Activated CD4-positive, alpha-beta memory T cell treated with anti-CD3 and anti-CD28 coated beads for 36 hours (primary cell): Measurements from ENCODE around the gene LSG1. TPM values are rescaled to one million over a fixed set of nuclear protein-coding genes. Genes with fewer than 3 reads are reported as not detected.
A peak's percentile ranks its signal among the peaks of the same experiment; 100 is the strongest.

Experiments used
- CTCF ChIA-PET: fragments of 350-600 bp; sonication (Branson Sonifier 250); formaldehyde crosslinking; loops from one replicate; lab custom pipeline; 2021; ENCODE audit warnings: antibody characterized with exemption, inconsistent platforms; lab: Charles Lee
- POLR2A ChIA-PET: fragments of 350-600 bp; sonication (Branson Sonifier 250); formaldehyde crosslinking; loops from one replicate; lab custom pipeline; 2021; ENCODE audit warnings: antibody characterized with exemption; lab: Charles Lee
- DNase-seq: peaks from one replicate; pipeline ENCODE4 v3.0.0-alpha.2; 2020
- H3K27ac Mint-ChIP-seq: one replicate; pipeline ENCODE4 v1.8.0; 2021; ENCODE audit warnings: mixed read lengths
- H3K27me3 Mint-ChIP-seq: one replicate; pipeline ENCODE4 v1.8.0; 2021; ENCODE audit warnings: mixed read lengths
- H3K36me3 Mint-ChIP-seq: one replicate; pipeline ENCODE4 v1.8.0; 2021; ENCODE audit warnings: mixed read lengths
- H3K4me1 Mint-ChIP-seq: one replicate; pipeline ENCODE4 v1.8.0; 2021; ENCODE audit warnings: low read depth, mixed read lengths
- H3K4me3 Mint-ChIP-seq: one replicate; pipeline ENCODE4 v1.8.0; 2021; ENCODE audit warnings: mild to moderate bottlenecking, mixed read lengths
- H3K9me3 Mint-ChIP-seq: one replicate; pipeline ENCODE4 v1.8.0; 2021; ENCODE audit warnings: mixed read lengths
- intact Hi-C: fragments of 100-400 bp; cut with micrococcal nuclease; formaldehyde crosslinking; loops from one replicate; pipeline ENCODE4 v1.15.1; 2023
- total RNA-seq, 2 experiments: library from RNA; stranded (reverse); gene quantifications; one replicate each; pipeline ENCODE4 v1.2.3, GENCODE V29; 2021

Gene LSG1
- total RNA-seq, 2 experiments from 2014 or later: 34.6 to 35.3 TPM

DNA sequence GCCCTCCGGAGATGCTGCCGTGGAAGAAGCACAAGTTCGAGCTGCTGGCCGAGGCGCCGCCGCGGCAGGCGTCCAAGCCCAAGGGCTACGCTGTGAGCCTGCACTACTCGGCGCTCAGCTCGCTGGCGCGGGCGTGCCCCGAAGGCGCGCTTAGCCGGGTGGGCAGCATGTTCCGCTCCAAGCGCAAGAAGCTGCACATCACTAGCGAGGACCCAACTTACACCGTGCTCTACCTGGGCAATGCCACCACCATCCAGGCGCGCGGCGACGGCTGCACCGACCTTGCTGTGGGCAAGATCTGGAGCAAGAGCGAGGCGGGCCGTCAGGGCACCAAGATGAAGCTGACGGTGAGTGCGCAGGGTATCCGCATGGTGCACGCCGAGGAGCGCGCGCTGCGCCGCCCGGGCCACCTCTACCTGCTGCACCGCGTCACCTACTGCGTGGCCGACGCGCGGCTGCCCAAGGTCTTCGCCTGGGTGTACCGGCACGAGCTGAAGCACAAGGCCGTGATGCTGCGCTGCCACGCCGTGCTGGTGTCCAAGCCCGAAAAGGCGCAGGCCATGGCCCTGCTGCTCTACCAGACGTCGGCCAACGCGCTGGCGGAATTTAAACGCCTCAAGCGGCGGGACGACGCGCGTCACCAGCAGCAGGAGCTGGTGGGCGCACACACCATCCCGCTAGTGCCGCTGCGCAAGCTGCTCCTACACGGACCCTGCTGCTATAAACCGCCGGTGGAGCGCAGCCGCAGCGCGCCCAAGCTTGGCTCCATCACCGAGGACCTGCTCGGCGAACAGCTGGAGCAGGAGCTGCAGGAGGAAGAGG, 15.0 kb upstream of the LSG1 start:
- DNase-seq: peak; percentile 49
- no peaks in the 10 kb centered on the region for H3K9me3 Mint-ChIP-seq
- ChIA-PET CTCF (interaction anchor here (0.6 to 4.1 kb wide), 27 partner anchors 9 to 863 kb away, joined by 3 to 131 read pairs (median 3); partner anchors contain the start of genes LSG1 and XXYLT1), POLR2A (interaction anchor here (1.1 to 6.8 kb wide), 5 partner anchors 13 to 584 kb away, joined by 3 to 107 read pairs (median 4); partner anchors contain the start of genes LSG1 and XXYLT1)
- H3K27me3 Mint-ChIP-seq: peaks cover 8% of the 10 kb centered on the region
- H3K4me3 Mint-ChIP-seq: peak overlapping the region; percentile 91
- intact Hi-C loops: loop anchor here (5.0 to 10.0 kb wide), 7 partner anchors 200 to 1220 kb away; partner anchors contain the start of genes ACAP2, ATP13A3, PPP1R2 and TNK2
- peaks cover 66% of the 10 kb centered on the region for H3K4me1 Mint-ChIP-seq
- peak overlapping the region; percentile 71 for H3K27ac Mint-ChIP-seq
- peaks cover 2% of the 10 kb centered on the region for H3K36me3 Mint-ChIP-seq

DNA sequence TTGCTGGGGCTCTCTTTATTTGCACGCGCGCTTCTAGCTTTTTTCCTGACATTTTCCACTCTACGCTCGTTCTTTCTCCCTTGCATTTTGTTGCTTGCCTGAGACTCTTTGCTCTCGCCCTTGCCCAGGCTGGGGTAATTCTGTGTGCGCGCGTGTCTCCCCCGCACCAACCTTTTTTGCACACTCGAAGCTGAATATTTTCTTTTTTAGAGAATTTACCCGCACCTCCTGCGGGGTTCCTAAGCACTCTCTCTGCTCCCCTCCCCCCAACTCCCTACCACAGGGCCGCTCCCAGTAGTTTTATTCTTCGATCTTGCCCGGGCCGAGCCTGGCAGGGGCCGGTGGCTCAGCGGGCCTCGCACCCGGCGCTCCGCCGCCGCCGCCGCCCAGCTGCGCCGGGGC, 14.4 kb upstream of the LSG1 start:
- Mint-ChIP-seq H3K36me3 (peaks cover 2% of the 10 kb centered on the region), H3K27ac (peak overlapping the region; percentile 49), H3K4me3 (peak overlapping the region; percentile 91), H3K27me3 (peaks cover 9% of the 10 kb centered on the region), H3K9me3 (no peaks in the 10 kb centered on the region), H3K4me1 (peaks cover 66% of the 10 kb centered on the region)
- POLR2A ChIA-PET: interaction anchor here (0.8 to 6.8 kb wide), 3 partner anchors 12 to 585 kb away, joined by 4 to 107 read pairs (median 5); partner anchors contain the start of genes LSG1 and XXYLT1
- intact Hi-C loops: loop anchor here (5.0 to 10.0 kb wide), 7 partner anchors 199 to 1221 kb away; partner anchors contain the start of genes ACAP2, ATP13A3, PPP1R2 and TNK2
- peak; percentile 32 for DNase-seq
- CTCF ChIA-PET: interaction anchor here (0.7 to 4.1 kb wide), 9 partner anchors 10 to 585 kb away, joined by 3 to 131 read pairs (median 6); partner anchors contain the start of genes LSG1 and XXYLT1

DNA sequence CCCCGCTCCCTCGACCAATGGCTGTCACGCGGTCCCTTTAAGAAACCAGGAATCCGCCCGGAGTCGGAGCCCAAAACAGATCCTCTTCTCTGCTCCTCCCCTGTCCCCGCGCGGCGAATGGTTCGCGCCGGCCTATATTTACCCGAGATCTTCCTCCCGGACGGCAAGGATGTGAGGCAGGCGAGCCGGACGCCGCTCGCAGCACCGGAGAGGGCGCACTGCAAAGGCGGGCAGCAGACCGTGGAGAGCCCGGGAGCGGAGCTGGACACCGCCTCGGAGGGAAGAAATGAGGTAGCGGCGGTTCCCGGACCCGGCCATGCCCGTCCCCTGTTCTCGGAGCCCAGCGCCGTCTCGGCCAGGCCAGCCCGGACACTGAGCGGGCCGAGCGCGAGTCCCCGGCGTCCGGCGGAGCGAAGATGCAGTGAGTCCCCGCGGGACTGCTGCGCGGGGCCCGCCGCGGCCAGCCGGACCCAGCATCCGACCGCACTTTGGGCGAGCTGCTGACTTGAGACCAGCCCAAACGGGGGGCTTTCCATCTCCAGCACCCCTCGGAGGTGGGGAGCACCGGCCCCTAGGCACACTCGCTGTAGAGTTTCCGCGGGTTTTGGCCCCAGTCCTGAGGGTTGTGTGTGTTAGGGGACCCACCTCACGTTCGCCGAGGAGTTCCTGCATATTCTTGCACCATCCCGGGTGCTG, 13.9 kb upstream of the LSG1 start, which contains the start of gene FAM43A:
TSS of gene FAM43A (plus strand) at position 166 of the 696 bp plus-strand sequence. CDS start 944 bp downstream, outside the sequence.
- Mint-ChIP-seq H3K27me3 (peaks cover 14% of the 10 kb centered on the region), H3K27ac (peak within 1 kb of the TSS; percentile 85), H3K4me3 (peak within 1 kb of the TSS; percentile 91), H3K9me3 (no peaks in the 10 kb centered on the region), H3K36me3 (peaks cover 2% of the 10 kb centered on the region), H3K4me1 (peaks cover 63% of the 10 kb centered on the region)
- peak; percentile 87 for DNase-seq
- CTCF ChIA-PET: interaction anchor here (0.7 to 4.1 kb wide), 8 partner anchors 10 to 585 kb away, joined by 3 to 131 read pairs (median 5); partner anchors contain the start of genes LSG1 and XXYLT1
- intact Hi-C loops: loop anchor here (1.0 to 10.0 kb wide), 11 partner anchors 11 to 1221 kb away; partner anchors contain the start of genes ACAP2, ATP13A3, PPP1R2 and TNK2
- POLR2A ChIA-PET: interaction anchor here (0.8 to 6.8 kb wide), 3 partner anchors 12 to 585 kb away, joined by 4 to 107 read pairs (median 5); partner anchors contain the start of genes LSG1 and XXYLT1

DNA sequence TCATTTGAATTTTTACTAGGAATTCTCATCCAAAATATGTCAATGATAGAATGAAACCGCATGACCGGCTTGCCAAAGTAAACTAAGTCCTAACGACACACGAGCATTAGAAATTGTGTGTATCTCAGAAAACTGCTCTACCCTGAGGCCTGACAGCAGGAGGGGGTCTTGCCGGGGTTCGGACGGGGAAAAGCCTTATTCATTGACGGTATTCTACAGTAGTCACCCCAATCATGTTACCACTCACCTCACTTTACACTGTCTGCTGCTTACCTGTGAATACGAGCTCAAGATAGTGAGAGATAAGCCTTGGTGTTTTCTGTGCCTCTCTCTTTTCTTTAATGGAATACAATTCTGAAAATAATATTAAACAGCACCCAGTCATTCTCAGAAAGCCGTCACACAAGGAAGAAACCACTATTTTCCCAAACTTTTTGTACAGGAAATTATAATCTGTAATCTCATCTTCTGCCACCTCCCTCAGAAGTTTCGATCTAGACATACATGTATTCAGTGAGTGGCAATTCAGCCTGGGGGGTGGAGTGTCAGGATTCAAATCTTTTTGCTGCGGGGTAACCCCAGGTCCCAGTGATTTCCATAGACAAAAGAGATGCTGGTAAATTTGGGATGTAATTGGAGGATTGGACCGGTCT, 13.2 kb upstream of the LSG1 start:
- intact Hi-C loops: loop anchor here (1.0 to 10.0 kb wide), 11 partner anchors 10 to 1222 kb away; partner anchors contain the start of genes ACAP2, ATP13A3, PPP1R2 and TNK2
- ChIA-PET POLR2A (interaction anchor here (6.8 kb wide), 1 partner anchor 11 kb away, joined by 107 read pairs; the partner anchor contains the start of gene LSG1), CTCF (interaction anchor here (0.7 to 4.1 kb wide), 2 partner anchors 12 to 19 kb away, joined by 3 to 131 read pairs; partner anchors contain the start of gene LSG1)
- H3K9me3 Mint-ChIP-seq: no peaks in the 10 kb centered on the region
- H3K4me3 Mint-ChIP-seq: peak overlapping the region; percentile 91
- H3K27me3 Mint-ChIP-seq: peaks cover 16% of the 10 kb centered on the region
- peaks cover 2% of the 10 kb centered on the region for H3K36me3 Mint-ChIP-seq
- H3K4me1 Mint-ChIP-seq: peaks cover 59% of the 10 kb centered on the region
- peak overlapping the region; percentile 85 for H3K27ac Mint-ChIP-seq
- DNase-seq: no peak

DNA sequence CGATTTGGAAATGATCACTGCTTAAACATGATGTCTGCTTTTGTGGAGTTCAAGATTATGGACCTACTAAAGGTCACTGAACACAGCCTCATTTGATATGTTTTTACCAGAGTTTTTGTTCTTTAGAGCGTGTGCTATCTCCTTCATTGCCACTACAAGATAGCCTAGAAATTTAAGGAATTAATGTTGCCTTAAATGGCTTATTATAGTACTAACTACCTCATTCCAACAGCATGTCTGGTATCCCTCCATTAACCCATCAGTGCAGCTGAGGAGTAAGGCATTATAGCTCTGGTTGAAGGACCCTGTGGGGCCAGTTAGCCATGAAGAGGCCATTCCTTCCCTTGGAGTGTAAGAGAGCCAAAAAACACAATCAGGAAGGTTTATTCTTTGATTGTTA, 11.4 kb upstream of the LSG1 start:
- peaks cover 22% of the 10 kb centered on the region for H3K27me3 Mint-ChIP-seq
- no peak overlapping the region for H3K27ac Mint-ChIP-seq
- DNase-seq: no peak
- peaks cover 44% of the 10 kb centered on the region for H3K4me1 Mint-ChIP-seq
- H3K9me3 Mint-ChIP-seq: no peaks in the 10 kb centered on the region
- POLR2A ChIA-PET: interaction anchor here (6.8 kb wide), 1 partner anchor 9 kb away, joined by 107 read pairs; the partner anchor contains the start of gene LSG1
- H3K36me3 Mint-ChIP-seq: peaks cover 2% of the 10 kb centered on the region
- H3K4me3 Mint-ChIP-seq: no peak overlapping the region
- intact Hi-C loops: loop anchor here (10.0 kb wide), 2 partner anchors 211 to 761 kb away; partner anchors contain the start of gene ACAP2
- CTCF ChIA-PET: interaction anchor here (0.6 to 3.4 kb wide), 24 partner anchors 8 to 873 kb away, joined by 3 to 83 read pairs (median 5); partner anchors contain the start of genes LSG1, TMEM44 and XXYLT1

DNA sequence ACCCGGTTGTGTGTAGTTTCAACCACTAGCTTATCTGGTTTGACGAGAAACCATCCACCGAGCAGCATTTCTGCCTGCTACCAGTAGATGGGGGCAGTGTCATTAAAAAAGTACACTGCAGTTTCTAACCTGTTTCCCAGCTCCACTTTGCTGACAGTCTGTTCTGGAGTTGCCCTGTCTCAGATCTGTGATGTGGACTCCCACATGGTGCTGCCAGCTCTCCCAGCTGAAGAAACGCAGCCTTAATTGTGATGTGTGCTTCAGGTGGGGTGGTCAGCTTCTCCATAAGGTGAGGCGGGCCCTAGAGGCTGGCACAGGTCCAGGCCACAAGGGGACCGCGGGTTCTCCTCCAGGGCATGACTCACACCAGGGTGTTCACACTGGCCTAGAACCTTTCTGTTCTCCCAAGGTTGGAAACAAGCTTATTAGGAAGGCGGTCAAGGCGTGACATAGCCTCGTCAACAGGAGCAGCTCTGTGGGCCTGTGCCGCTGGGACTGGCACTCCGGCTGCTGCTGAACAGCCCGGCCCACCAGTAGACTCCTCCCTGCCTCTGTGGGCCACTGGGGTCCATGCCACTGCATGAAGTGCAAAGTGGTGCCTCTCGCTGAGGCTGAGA, 10.8 kb upstream of the LSG1 start:
- no peak overlapping the region for H3K27ac Mint-ChIP-seq
- H3K4me1 Mint-ChIP-seq: peaks cover 39% of the 10 kb centered on the region
- intact Hi-C loops: loop anchor here (1.0 to 10.0 kb wide), 4 partner anchors 212 to 762 kb away; partner anchors contain the start of gene ACAP2
- H3K36me3 Mint-ChIP-seq: peaks cover 2% of the 10 kb centered on the region
- DNase-seq: peak; percentile 77
- H3K4me3 Mint-ChIP-seq: no peak overlapping the region
- no peaks in the 10 kb centered on the region for H3K9me3 Mint-ChIP-seq
- ChIA-PET POLR2A (interaction anchor here (0.9 to 6.8 kb wide), 5 partner anchors 9 to 588 kb away, joined by 3 to 107 read pairs (median 3); partner anchors contain the start of genes LSG1 and XXYLT1), CTCF (interaction anchor here (0.6 to 3.4 kb wide), 48 partner anchors 9 to 874 kb away, joined by 3 to 83 read pairs (median 4); partner anchors contain the start of genes LSG1, TMEM44 and XXYLT1)
- peaks cover 24% of the 10 kb centered on the region for H3K27me3 Mint-ChIP-seq

DNA sequence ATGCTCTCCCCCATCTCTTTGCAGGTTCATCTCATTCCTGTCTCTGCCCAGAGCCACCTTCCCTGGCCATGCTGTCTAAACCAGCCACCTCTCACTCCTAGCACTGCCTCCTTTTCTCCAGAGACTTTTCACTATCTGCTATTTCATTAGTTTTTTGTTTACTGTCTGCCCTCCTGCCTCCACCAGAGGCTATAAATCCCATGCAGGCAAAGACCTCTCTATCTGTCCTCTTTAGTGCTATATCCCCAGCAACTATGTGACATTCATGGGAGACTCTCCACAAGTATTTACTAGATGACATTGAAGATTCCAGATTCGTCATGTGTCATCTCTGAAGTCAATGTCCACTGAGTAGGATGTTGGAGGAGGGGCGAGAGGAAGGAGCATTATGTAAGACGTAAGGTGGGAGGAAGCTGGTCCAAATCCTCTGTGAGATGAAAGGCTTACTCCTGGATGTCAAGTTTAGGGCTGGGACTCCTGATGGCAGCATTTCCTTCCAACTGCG, 10.2 kb upstream of the LSG1 start:
- peaks cover 28% of the 10 kb centered on the region for H3K27me3 Mint-ChIP-seq
- no peaks in the 10 kb centered on the region for H3K9me3 Mint-ChIP-seq
- ChIA-PET CTCF (interaction anchor here (0.6 to 3.4 kb wide), 45 partner anchors 9 to 874 kb away, joined by 3 to 83 read pairs (median 4); partner anchors contain the start of genes LSG1, TMEM44 and XXYLT1), POLR2A (interaction anchor here (0.9 to 6.8 kb wide), 5 partner anchors 8 to 589 kb away, joined by 3 to 107 read pairs (median 3); partner anchors contain the start of genes LSG1 and XXYLT1)
- H3K27ac Mint-ChIP-seq: no peak overlapping the region
- intact Hi-C loops: loop anchor here (1.0 to 10.0 kb wide), 4 partner anchors 213 to 763 kb away; partner anchors contain the start of gene ACAP2
- DNase-seq: no peak
- no peak overlapping the region for H3K4me3 Mint-ChIP-seq
- peaks cover 37% of the 10 kb centered on the region for H3K4me1 Mint-ChIP-seq
- H3K36me3 Mint-ChIP-seq: peaks cover 2% of the 10 kb centered on the region

DNA sequence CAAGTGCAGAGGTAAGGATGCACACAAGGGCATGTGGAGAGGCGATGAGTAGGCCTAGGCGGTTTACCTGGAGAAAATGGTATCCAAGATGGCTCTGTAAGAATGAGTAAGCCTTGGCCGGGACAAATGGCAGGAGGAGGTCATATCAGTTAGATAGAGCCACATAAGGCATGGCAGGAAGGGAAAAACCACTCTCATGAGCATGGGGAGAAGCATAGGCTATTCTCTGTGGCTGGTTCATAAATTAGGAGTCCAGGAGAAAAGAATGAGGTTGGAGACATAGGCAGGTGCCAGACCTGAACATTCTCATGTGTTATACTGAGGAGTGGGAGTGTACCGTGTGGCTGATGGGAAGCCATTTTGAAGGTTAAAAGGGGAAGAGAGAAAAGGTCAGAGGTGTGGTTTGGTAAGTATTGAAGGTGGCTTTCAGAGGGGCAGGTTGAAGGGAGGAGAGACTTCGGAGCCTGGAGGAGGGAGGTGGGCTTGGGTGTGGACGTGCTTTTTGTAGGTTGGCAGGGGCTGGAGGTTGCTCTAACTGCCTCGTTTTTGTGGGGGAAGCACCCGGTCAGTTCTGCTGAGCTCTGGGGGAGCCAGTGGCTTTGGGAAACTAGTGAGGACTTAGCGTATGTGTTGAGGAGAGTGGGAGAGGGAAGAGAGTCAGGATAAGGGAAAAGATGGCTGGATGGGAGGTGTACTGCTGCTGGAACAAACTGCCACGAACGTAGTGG, 9.1 kb upstream of the LSG1 start:
- Mint-ChIP-seq H3K4me1 (peaks cover 42% of the 10 kb centered on the region), H3K4me3 (no peak overlapping the region), H3K9me3 (no peaks in the 10 kb centered on the region), H3K36me3 (peaks cover 2% of the 10 kb centered on the region), H3K27me3 (peaks cover 29% of the 10 kb centered on the region), H3K27ac (peak overlapping the region; percentile 4)
- intact Hi-C loops: loop anchor here (10.0 kb wide), 2 partner anchors 214 to 764 kb away; partner anchors contain the start of gene ACAP2
- ChIA-PET CTCF (interaction anchor here (3.4 kb wide), 1 partner anchor 9 kb away, joined by 83 read pairs; the partner anchor contains the start of gene LSG1), POLR2A (interaction anchor here (1.8 kb wide), 1 partner anchor 580 kb away, joined by 7 read pairs; no protein-coding TSS in a partner anchor)
- no peak for DNase-seq

DNA sequence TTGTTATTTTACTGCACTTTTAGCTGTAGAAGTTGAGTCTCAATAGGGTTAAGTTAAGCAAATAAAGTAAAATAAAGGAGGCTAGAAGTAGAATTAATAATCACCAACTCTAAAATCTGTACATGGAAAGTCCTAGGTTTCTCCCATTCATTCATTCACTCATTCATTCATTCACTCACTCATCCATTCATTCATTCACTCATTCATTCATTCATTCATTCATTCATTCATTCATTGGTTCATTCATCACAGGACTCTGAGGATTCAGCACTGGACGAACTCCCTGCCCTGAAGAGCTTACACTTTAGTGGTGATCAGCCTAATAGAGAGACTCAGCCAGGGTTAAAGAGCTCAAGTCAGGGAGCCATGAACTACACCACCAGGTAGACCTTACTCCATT, 4.5 kb upstream of the LSG1 start:
- intact Hi-C loops: no loop called here
- peak overlapping the region; percentile 6 for H3K4me3 Mint-ChIP-seq
- no peaks in the 10 kb centered on the region for H3K9me3 Mint-ChIP-seq
- H3K27ac Mint-ChIP-seq: no peak overlapping the region
- POLR2A ChIA-PET: interaction anchor here (7.0 kb wide), 1 partner anchor 9 kb away, joined by 107 read pairs; the partner anchor contains the start of gene FAM43A
- no peak for DNase-seq
- peaks cover 31% of the 10 kb centered on the region for H3K4me1 Mint-ChIP-seq
- H3K27me3 Mint-ChIP-seq: peaks cover 22% of the 10 kb centered on the region
- CTCF ChIA-PET: interaction anchor here (0.6 kb wide), 1 partner anchor 618 kb away, joined by 4 read pairs; no protein-coding TSS in a partner anchor
- no peaks in the 10 kb centered on the region for H3K36me3 Mint-ChIP-seq
